Chondrocyte (in vitro differentiated cells): ENCODE measurements around the gene RPL10. TPM values are rescaled to one million over a fixed set of nuclear protein-coding genes. Genes with fewer than 3 reads are reported as not detected.
A peak's percentile ranks its signal among the peaks of the same experiment; 100 is the strongest.

ENCODE experiments used
- DNase-seq: peaks from one replicate; pipeline ENCODE4 v3.0.0; 2021; ENCODE audit warnings: mixed read lengths, low spot score
- H3K27ac Mint-ChIP-seq: one replicate; pipeline ENCODE4 v1.8.0; 2021; ENCODE audit warnings: mild to moderate bottlenecking, moderate library complexity, mixed read lengths; ENCODE audit not compliant: unreplicated experiment
- H3K27me3 Mint-ChIP-seq: 2 replicates; pipeline ENCODE4 v1.8.0; 2021; ENCODE audit warnings: low read depth, mixed read lengths
- H3K36me3 Mint-ChIP-seq: 2 replicates; pipeline ENCODE4 v1.8.0; 2021; ENCODE audit warnings: low read depth, mixed read lengths
- H3K4me1 Mint-ChIP-seq: 2 replicates; pipeline ENCODE4 v1.8.0; 2021; ENCODE audit warnings: low read depth, mild to moderate bottlenecking, mixed read lengths
- H3K4me3 Mint-ChIP-seq: one replicate; pipeline ENCODE4 v1.8.0; 2021; ENCODE audit warnings: mild to moderate bottlenecking, moderate library complexity, mixed read lengths; ENCODE audit not compliant: unreplicated experiment
- H3K9me3 Mint-ChIP-seq: 2 replicates; pipeline ENCODE4 v1.8.0; 2021; ENCODE audit warnings: low read depth, mixed read lengths
- CTCF ChIP-seq: fragments of 200-600 bp; sonication (generic); IDR thresholded peaks from 2 replicates; pipeline ENCODE4 v1.5.0; 2021; ENCODE audit warnings: antibody characterized with exemption, mild to moderate bottlenecking, moderate library complexity
- total RNA-seq: library from RNA; stranded (reverse); gene quantifications from 3 replicates; pipeline ENCODE4 v1.2.1, GENCODE V29; 2021

The RPL10 gene
- total RNA-seq, 1 donor from 2014 or later, result 2,160 TPM

GRCh38 chrX:154417157-154417556 lies 19.0 kb downstream of the RPL10 start:
- no peak for TF ChIP-seq CTCF
- Mint-ChIP-seq H3K36me3 (no peaks in the 10 kb centered on the region), H3K4me1 (peaks cover 3% of the 10 kb centered on the region), H3K9me3 (no peaks in the 10 kb centered on the region), H3K27me3 (no peaks in the 10 kb centered on the region), H3K27ac (no peak overlapping the region), H3K4me3 (no peak overlapping the region)
- DNase-seq, result no peak

GRCh38 chrX:154419189-154419588 lies 21.0 kb downstream of the RPL10 start:
- Mint-ChIP-seq H3K27ac (no peak overlapping the region), H3K9me3 (no peaks in the 10 kb centered on the region), H3K4me1 (peaks cover 3% of the 10 kb centered on the region), H3K4me3 (no peak overlapping the region), H3K36me3 (no peaks in the 10 kb centered on the region), H3K27me3 (no peaks in the 10 kb centered on the region)
- TF ChIP-seq CTCF, result no peak
- DNase-seq, result no peak

- no peak for TF ChIP-seq CTCF
- Mint-ChIP-seq H3K27ac (no peak overlapping the region), H3K4me3 (no peak overlapping the region)
These were observed 21.7 kb downstream of the RPL10 start for GRCh38 chrX:154419688-154420401.

GRCh38 chrX:154420402-154420756 lies 22.2 kb downstream of the RPL10 start:
- no peaks in the 10 kb centered on the region for H3K9me3 Mint-ChIP-seq
- DNase-seq, result no peak
- no peak overlapping the region for H3K4me3 Mint-ChIP-seq
- no peaks in the 10 kb centered on the region for H3K36me3 Mint-ChIP-seq
- H3K27ac Mint-ChIP-seq, result no peak overlapping the region
- TF ChIP-seq CTCF, result no peak
- no peaks in the 10 kb centered on the region for H3K27me3 Mint-ChIP-seq
- peaks cover 3% of the 10 kb centered on the region for H3K4me1 Mint-ChIP-seq

More at GRCh38 chrX:154419688-154420401, 21.7 kb downstream of the RPL10 start:
- no peaks in the 10 kb centered on the region for H3K27me3 Mint-ChIP-seq
- no peaks in the 10 kb centered on the region for H3K9me3 Mint-ChIP-seq
- no peaks in the 10 kb centered on the region for H3K36me3 Mint-ChIP-seq
- DNase-seq, result no peak
- H3K4me1 Mint-ChIP-seq, result peaks cover 3% of the 10 kb centered on the region

- Mint-ChIP-seq H3K4me1 (peaks cover 30% of the 10 kb centered on the region), H3K9me3 (no peaks in the 10 kb centered on the region), H3K27me3 (no peaks in the 10 kb centered on the region), H3K27ac (peak overlapping the region; percentile 65), H3K36me3 (no peaks in the 10 kb centered on the region), H3K4me3 (peak overlapping the region; percentile 25)
- no peak for TF ChIP-seq CTCF
- no peak for DNase-seq
These were observed 29.0 kb downstream of the RPL10 start for GRCh38 chrX:154426916-154427770.
